Activated T-cell treated with anti-CD3 and anti-CD28 coated beads, Interleukin-2, amount 50 U/mL, for 48 hours (primary cell): ENCODE data around the gene SUFU.
A peak's percentile ranks its signal among the peaks of the same experiment; 100 is the strongest.

Experiments used
- DNase-seq, 2 experiments: peaks; one replicate each; pipeline ENCODE4 v3.0.0-alpha.2; 2020

Gene SUFU

DNA sequence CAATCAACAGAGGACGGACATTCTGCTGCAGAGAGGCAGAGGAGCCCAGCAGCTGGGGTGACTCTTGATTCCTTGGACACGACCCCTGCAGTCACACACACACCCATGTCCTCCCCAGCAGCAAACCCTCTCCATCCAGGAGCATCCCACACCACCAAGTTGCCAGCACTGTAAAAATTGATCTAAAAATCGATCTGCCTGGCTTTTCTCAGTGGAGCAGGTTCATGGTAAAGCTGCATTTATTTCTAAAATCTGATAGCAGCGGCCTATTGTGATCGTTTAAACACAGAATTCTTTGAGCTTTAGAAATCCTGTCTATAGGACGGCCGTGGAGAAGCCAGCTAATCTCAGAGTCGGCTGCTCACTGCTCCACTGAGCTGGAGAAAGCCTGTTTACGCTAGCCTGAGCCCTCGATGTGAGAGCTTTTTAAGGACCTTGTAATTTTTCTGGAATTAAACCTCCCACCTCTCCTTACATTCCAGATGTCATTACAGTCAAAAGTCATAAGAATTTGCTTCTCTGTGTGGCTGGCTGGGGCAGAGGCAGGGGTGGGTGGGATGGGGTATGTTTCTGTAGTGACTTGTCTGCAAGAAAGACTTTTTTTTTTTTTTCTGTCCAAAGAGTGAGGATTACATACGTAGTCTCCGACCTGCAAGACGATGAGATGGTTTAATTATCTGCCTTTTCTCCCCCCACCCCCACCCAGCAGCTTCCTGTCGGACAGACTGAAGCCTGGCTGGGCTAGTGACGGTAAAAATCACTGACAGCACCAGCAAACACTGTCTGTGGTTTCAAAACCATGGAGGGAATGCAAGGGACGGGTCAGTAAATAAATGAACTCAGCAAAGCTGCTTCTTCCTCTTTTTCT, 172.1 kb downstream of the SUFU start:
- no peak for DNase-seq

DNA sequence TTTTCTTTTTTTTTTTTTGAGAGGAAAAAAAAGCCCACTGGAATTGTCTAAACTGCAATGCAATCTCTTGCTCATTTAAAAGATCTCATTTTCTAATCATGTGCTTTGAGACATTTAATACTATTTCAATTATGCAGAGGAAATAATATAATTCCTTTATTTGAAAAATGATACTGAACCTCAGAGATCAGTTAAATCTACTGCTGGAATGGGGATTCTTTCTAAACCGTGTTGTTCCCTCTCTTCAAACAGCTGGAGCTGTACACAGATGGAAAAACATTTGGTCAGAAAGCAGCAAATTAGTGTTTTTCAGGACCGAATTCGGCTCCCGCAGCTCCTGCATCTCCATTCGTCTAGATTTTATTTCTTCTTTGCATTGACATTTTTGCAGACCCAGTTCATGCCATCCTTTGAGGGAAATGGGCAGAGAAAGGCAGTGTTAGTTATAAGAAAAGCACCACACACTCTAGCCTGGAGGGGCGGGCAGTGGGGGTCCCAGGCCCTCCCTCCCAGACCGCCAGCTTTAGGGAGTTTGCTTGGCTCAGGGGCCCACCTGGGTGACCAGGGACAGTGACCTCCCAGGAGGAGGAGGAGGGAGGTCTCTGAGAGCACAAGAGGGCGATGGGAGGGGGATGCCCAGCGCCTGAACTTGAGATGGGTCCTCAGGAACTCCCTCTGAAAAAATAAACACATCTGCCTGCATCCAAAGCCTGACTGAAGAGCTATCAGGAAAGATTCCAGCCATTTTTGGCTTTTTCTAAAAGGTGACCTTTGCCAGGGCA, 173.0 kb downstream of the SUFU start:
- DNase-seq = no peak

DNA sequence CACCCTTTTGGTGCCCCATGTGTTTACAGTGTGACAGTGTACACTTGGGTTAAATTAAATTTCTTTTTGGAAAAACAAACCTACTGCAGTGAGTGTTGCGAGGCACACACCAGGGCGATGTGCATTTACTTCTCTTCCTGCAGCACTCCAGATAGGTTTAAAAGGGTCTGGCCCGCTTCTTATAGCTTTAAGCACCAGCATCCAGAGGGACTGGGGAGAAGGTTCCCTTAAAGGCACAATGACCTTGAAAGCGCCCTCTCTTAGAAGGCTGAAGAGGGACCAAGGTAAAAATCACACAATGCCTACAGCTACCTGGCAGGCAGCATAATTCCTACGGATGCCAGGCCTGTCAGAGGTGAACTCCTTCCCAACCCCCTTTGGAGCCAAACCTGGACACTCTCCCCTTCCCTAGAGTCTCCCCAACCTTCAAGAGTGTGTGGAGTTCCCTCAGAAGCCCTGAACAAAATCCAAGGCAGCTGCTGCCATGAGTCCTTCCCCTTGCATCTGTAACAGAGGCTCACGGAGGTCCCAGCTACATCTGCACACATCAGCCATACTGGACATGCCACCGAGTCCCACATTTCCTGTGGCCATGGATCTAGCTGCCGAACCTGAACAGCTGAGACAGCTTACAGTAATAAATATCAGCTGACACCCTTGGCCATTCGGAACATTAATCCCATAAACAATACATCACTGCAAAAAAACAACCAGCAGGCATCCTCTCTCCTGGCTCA, 173.7 kb downstream of the SUFU start:
- no peak for DNase-seq

DNA sequence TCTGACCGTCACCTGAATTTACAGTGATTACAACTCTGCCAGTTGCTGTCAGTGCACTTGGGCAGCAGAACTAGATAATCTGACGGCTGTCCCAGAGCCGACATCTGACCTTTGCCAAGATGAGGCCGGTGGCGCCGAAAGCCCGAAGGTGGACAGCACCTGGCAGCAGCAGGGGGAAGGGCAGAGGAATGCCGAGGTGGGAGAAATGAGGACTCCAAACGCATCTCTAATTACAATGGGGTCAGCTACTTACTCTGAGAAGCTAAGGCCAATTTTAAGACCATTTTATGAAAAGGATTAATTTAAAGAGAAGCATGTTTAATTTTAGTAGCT, 174.3 kb downstream of the SUFU start:
- DNase-seq = no peak

DNA sequence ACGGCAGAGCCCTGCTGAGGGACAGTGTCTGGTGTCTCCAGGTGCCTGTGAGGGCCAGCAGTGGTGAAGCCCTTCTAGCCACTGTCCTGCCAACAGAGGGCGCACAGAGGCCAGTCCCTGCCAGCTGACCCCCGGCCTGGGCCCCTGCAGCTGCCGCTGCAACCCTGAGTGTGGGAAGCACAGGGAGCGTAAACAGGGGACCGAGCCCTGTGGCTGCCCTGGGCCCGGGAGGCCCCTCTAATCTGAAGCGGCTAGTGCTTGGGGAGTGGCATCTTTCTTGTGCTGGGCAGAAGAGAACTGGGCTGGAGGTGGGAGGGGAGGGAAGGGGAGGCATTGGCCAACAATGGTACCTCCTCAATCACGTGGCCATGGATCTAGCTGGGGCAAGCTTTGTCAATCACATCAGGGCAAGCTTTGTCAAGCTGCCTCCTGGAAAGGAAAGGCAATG, 175.1 kb downstream of the SUFU start:
- DNase-seq = peak in 1 of 2 experiments; percentile 54

DNA sequence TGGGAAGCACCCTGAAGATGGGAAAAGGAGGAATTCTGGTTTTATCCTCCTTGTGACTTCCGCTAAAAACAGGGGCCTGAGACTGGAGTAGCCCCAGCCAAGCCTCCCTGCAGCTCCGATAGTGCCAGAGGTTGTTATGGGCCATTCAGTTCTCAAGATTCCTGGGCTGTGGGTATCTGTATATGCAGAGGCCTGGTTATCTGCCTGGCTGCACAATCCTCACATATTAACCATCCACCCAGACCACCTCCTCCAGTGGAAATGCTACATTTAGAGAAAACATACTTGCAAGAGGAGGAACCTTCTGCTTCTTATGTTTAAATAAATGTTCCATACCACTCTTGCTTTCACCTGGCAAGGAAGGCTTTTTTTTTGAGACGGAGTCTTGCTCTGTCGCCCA, 175.8 kb downstream of the SUFU start:
- no peak for DNase-seq

DNA sequence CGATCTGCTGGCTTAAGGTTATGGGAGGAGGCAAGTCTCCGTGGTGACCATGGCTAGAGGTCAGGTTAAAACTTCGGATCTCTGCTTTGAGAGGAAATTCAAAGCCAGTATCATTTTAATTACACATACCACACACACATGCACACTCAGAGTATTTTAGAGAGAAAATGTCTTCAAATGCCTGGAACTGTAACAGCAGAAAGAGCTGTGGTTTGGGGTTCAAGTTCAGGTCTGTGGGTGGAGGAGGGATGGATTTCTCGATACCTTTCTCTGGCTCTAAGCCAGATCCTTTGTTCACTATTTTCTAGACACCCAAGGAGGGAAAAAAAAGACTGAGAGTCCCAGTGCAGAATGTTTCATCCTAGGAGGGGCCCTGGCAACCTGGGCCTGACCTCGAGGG, 177.9 kb downstream of the SUFU start:
- DNase-seq = no peak

DNA sequence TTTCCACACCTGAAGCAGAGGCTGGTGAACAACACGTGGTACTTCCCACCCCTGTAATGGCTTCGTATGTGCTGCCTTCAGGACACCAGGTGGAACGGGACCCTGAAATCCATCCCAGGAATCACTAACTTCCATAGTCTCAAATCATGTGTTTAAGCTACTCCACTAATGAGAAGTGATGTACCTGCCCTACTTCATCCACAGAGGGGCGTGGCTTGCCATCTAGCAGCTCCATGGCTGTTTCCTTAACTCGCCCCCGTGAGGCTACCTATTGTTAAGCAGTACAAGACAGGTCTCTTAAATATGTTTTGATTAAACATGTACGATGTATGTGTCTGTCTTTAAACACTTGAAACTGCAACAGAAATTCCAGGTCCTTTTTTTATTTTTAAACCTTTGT, 178.6 kb downstream of the SUFU start:
- DNase-seq = no peak

DNA sequence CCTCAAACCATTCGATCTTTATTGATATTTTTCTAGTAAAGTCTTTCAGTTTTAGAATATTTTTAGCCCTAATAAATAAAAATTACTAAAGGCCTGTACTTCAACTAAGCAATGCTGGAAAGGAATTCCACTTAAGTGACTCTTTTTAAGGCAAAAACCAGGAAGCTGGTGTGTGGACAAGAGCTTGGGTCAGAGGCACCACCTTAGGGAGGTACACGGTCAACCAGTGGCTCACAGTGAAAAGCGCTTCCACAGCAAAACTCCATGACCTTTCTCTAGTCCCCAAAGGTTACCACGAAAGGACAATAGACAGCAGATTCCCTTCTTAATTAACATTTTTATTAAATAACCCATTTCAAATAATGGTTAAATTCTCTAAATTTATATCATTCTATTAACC, 179.2 kb downstream of the SUFU start:
- DNase-seq = no peak
